ENCODE measurements around the gene CENATAC. TPM values are rescaled to one million over a fixed set of nuclear protein-coding genes. Genes with fewer than 3 reads are reported as not detected.
"Not testable (repeated sequence)": the region's sequence is repeated elsewhere in the genome, so short reads cannot be mapped to it uniquely, and the experiment has no call there.

Gene CENATAC
- total RNA-seq, 1 donor: 34.2 TPM

DNA sequence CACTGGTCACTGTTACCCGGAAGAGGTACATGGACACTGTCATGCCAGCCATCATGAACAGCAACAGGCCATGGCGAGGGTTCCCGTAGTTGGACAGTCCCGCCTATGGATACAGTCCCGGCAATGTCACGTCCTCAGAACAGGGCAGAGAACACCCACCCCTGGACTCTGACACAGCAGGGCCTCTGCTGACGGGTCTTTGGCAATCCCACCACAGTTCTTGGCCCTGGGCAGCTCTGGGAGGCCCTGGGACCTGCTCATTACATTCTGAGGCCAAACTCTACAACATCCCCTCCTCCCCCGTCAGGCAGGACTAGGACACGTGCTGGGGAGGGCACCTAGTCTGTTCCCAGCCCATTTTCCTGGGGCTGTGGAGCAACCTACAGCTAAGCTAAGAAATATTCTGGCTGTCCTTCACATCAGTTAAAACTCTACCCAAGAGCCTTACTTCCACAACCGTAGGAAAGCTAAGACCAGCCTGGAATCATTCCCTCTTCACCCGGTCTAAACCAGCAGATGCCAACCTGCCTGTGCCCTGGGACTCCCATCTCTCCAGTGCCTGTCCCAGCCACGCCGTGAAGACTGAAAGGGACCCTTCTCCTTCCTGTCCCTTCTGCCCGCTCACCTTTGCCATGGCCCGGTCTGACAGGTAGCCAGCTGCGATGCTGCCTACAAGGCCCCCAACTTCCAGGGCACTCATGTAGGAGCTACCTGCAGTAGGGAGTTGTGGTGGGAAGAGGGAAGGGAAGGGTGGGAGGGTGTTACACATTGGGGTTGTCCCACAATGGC is 28.2 kb downstream of the CENATAC start:
- no peak for DNase-seq (ENCODE audit: low read depth in 2 of 3, low spot score in 2 of 3)

DNA sequence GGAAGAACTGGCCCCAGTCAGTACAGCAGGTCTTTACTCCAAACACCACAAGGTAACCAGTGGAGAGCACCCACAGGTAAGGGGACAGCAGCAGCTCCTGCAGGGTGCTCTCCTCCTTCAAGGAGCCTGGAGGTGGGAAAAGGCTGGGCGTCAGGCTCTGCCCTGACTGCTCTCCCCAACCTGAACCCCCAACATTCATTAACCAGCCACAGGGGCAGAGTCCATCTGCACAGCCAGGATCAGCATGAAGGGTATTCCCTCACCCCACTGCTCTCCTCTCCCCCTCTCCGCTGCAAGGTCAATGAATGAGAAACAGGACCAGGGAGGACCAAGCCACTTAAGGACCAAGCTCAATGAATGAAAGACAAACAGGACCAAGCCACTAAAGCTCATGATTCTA is 29.0 kb downstream of the CENATAC start:
- no peak for DNase-seq (ENCODE audit: low read depth in 2 of 3, low spot score in 2 of 3)

- no peak for DNase-seq (ENCODE audit: low read depth in 2 of 3, low spot score in 2 of 3)
Observed at GRCh38 chr11:119027561-119028345, 29.8 kb downstream of the CENATAC start.

DNA sequence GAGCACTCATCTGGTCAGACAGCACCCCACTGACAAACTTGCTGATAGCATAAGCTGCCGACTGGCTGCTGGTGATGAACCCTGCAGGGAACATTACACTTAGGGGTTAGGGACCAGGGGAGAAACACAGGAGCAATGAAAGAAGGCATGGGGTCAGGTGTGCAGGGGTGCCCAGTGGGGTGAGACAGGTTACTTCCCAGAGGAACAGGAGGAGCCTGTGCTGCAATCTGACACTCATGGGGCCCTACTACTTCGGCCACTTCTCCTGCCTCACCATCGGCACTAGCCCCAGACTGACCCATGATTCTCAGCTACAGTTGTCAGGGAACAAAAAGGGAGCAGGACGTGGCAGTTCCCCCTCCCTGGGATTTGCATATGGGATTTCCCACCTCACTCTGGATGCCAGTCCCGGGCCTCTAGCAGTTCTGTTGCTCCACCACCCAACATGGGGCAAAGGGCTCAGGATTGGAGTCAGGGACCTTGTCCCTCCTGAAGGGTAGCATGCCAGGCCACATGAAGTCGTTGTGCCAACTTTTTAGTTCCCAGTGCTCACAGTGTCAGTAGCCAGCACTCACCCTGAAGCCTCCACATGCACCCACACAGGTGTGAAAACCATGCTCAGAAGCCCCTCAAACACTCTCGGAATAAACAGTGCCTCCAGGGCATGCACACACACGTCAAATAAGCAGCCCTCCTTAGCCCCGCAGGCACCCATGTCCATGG is 30.6 kb downstream of the CENATAC start:
- DNase-seq (ENCODE audit: low read depth in 2 of 3, low spot score in 2 of 3): no peak

DNA sequence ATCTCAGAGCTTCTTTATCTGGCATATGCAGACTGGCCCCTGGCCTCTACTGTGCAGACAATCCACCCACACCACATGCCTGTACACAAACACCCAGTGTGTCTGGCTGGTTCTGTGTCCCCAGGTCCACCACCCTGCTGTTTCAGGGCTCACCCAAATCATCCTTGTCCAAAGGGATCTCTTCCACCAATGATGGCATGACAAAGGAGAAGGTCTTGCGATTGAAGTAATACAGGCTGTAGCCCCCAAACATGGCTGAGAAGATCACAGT is 31.1 kb downstream of the CENATAC start:
- no peak for DNase-seq (ENCODE audit: low read depth in 2 of 3, low spot score in 2 of 3)

DNA sequence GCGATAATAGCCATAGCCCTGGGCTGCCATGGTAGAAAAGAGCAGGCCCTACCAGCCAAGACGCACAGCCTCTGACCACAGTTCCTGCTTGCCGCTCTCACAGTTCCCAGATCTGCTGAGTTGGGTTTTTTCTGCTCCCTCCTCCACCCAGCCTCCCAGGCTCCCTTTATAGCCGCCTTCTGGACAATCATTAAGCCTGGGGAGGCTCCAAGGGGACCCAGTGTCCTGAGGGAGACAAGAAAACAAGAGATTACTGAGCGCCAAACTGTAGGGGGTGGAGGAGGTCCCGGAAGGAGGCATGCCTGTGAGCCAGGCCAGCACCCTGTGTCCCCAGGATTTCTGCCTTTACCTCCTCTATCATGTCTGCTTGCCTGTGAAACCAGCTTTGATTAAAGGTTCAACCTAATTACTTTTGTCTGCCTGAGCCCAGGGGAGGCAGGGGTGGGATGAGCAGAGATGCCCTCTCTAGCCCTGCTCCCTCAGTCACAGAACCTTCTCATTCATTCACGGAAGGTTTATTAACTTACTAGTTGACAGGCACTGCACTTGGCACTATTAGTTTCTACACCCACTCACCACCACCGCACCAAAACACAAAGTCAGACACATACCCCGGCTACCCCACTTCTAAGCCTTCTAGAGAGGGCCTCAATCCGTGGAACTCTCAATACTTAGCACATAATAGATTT is 31.5 kb downstream of the CENATAC start:
- DNase-seq (ENCODE audit: low read depth in 2 of 3, low spot score in 2 of 3): no peak

- no peak for DNase-seq (ENCODE audit: low read depth in 2 of 3, low spot score in 2 of 3)
Observed at GRCh38 chr11:119030029-119030328, 32.0 kb downstream of the CENATAC start.

GRCh38 chr11:119030329-119031047 is 32.5 kb downstream of the CENATAC start, which contains the start of gene SLC37A4:
TSS of gene SLC37A4 (minus strand) at chr11:119030877.
- peak; percentile 95 to 98 (median 98) for DNase-seq (ENCODE audit: low read depth in 2 of 3, low spot score in 2 of 3)

- DNase-seq (ENCODE audit: low read depth in 2 of 3, low spot score in 2 of 3): no peak
Observed at GRCh38 chr11:119031912-119032280, 34.0 kb downstream of the CENATAC start.

DNA sequence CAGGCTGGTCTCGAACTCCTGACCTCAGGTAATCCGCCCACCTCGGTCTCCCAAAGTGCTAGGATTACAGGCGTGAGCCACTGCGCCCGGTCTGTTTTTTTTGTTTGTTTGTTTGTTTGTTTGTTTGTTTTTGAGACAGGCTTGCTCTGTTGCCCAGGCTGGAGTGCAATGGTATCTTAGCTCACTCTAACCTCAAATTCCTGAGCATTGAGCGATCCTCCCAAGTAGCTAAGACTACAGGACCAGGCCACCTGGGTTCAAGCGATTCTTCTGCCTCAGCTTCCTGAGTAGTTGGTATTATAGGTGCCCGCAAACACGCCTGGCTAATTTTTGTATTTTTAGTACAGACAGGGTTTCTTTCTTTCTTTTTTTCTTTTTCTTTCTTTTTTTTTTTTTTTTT is 35.5 kb downstream of the CENATAC start:
- not testable (repeated sequence) for DNase-seq (ENCODE audit: low read depth in 2 of 3, low spot score in 2 of 3)

- DNase-seq (ENCODE audit: low read depth in 2 of 3, low spot score in 2 of 3): no peak
Observed at GRCh38 chr11:119034813-119035212, 36.9 kb downstream of the CENATAC start.

DNA sequence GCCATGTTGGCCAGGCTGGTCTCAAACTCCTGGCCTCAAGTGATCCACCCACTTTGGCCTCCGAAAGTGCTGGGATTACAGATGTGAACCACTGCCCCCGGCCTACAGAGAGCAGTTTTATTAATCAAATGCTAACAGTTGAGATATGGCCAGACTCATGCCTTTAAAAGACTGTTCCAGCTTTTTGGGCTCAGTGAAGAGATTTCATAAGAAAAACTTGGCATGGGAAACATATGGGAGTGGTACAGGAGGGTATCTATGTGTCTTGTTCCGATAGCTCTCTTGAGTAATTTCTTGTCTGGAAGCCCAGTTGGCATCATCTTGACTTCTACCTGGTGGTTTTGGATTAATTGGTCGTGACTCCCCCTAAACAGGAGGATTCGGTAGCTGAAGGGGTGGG is 40.9 kb downstream of the CENATAC start:
- no peak for DNase-seq (ENCODE audit: low read depth in 2 of 3, low spot score in 2 of 3)

DNA sequence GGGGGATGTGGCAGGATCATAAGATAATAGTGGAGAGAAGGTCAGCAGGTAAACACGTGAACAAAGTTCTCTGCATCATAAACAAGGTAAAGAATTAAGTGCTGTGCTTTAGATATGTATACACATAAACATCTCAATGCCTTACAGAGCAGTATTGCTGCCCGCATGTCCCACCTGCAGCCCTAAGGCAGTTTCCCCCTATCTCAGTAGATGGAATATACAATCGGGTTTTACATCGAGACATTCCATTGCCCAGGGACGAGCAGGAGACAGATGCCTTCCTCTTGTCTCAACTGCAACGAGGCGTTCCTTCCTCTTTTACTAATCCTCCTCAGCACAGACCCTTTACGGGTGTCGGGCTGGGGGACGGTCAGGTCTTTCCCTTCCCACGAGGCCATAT is 41.5 kb downstream of the CENATAC start:
- DNase-seq (ENCODE audit: low read depth in 2 of 3, low spot score in 2 of 3): not testable (repeated sequence)

GRCh38 chr11:119041821-119042514 is 44.0 kb downstream of the CENATAC start:
- no peak for DNase-seq (ENCODE audit: low read depth in 2 of 3, low spot score in 2 of 3)

DNA sequence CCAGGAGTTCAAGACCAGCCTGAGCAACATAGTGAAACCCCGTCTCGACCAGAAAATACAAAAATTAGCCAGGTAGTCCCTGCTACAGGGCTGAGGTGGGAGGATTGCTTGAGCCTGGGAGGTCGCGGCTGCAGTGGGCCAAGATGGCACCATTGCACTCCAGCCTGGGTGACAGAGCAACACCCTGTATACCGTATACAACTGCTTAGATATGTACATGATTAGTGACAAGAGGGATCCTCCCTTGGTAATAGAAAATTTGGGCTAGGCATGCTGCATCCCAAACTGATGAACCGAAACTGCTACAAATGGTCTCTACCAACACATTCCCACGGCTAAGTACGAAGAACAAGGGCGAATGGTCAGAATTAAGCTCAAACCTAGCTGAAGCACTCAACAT is 45.0 kb downstream of the CENATAC start:
- DNase-seq (ENCODE audit: low read depth in 2 of 3, low spot score in 2 of 3): no peak

DNA sequence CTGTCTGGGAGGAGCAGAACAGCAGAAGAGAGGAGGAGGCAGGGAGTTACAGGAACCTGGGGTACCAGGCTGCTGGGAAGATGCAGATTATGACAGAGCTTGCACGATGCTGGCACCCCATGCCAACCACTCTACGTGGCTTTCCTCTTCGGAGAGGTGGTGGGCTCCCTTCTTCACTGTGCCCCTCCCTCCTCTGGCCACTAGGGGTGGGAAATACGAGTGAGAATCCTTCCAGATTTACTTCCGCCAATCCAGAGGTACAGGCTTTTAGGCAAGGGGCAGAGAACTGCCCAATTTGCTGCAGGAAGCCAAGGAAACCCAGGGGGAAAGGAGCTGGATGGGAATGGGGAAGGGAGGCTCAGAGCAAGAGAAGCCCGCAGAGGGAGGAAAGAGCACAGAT is 46.8 kb downstream of the CENATAC start:
- no peak for DNase-seq (ENCODE audit: low read depth in 2 of 3, low spot score in 2 of 3)

GRCh38 chr11:119046489-119046888 is 48.6 kb downstream of the CENATAC start:
- no peak for DNase-seq (ENCODE audit: low read depth in 2 of 3, low spot score in 2 of 3)

- no peak for DNase-seq (ENCODE audit: low read depth in 2 of 3, low spot score in 2 of 3)
Observed at GRCh38 chr11:119047205-119047604, 49.3 kb downstream of the CENATAC start.

GRCh38 chr11:119048644-119049043 is 50.7 kb downstream of the CENATAC start:
- DNase-seq (ENCODE audit: low read depth in 2 of 3, low spot score in 2 of 3): no peak

GRCh38 chr11:119049081-119049480 is 51.1 kb downstream of the CENATAC start:
- no peak for DNase-seq (ENCODE audit: low read depth in 2 of 3, low spot score in 2 of 3)

Data from hematopoietic multipotent progenitor cell (in vitro differentiated cells).